ENCODE measurements around the gene PLA2G15. TPM values are rescaled to one million over a fixed set of nuclear protein-coding genes. Genes with fewer than 3 reads are reported as not detected.

Gene PLA2G15
- total and polyA plus RNA-seq, 2 of the 13 experiments (the other 11 are each of a cell fraction or from before 2014, with no cell fraction given): 14.4 to 23.7 TPM

- TF ChIP-seq, protein P1, sequence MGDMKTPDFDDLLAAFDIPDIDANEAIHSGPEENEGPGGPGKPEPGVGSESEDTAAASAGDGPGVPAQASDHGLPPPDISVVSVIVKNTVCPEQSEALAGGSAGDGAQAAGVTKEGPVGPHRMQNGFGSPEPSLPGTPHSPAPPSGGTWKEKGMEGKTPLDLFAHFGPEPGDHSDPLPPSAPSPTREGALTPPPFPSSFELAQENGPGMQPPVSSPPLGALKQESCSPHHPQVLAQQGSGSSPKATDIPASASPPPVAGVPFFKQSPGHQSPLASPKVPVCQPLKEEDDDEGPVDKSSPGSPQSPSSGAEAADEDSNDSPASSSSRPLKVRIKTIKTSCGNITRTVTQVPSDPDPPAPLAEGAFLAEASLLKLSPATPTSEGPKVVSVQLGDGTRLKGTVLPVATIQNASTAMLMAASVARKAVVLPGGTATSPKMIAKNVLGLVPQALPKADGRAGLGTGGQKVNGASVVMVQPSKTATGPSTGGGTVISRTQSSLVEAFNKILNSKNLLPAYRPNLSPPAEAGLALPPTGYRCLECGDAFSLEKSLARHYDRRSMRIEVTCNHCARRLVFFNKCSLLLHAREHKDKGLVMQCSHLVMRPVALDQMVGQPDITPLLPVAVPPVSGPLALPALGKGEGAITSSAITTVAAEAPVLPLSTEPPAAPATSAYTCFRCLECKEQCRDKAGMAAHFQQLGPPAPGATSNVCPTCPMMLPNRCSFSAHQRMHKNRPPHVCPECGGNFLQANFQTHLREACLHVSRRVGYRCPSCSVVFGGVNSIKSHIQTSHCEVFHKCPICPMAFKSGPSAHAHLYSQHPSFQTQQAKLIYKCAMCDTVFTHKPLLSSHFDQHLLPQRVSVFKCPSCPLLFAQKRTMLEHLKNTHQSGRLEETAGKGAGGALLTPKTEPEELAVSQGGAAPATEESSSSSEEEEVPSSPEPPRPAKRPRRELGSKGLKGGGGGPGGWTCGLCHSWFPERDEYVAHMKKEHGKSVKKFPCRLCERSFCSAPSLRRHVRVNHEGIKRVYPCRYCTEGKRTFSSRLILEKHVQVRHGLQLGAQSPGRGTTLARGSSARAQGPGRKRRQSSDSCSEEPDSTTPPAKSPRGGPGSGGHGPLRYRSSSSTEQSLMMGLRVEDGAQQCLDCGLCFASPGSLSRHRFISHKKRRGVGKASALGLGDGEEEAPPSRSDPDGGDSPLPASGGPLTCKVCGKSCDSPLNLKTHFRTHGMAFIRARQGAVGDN (CRISPR knock-in tag; IDR thresholded peaks at IDR 0.05): peak; percentile 85
- TF ChIP-seq HMG20A (CRISPR knock-in tag; IDR thresholded peaks at IDR 0.05; ENCODE audit: borderline replicate concordance) (no peak), ZNF263 (CRISPR knock-in tag; IDR thresholded peaks at IDR 0.05) (no peak), RARG (CRISPR knock-in tag; IDR thresholded peaks at IDR 0.05; ENCODE audit: low read depth) (no peak), EED (CRISPR knock-in tag; IDR thresholded peaks at IDR 0.05) (peak; percentile 62), ZNF350 (CRISPR knock-in tag; IDR thresholded peaks at IDR 0.05; ENCODE audit: borderline replicate concordance, low read depth) (peak; percentile 77), MAF1 (CRISPR knock-in tag; IDR thresholded peaks at IDR 0.05; ENCODE audit: borderline replicate concordance) (no peak), ZNF780A (CRISPR knock-in tag; IDR thresholded peaks at IDR 0.05) (no peak), ZBTB39 (CRISPR knock-in tag; IDR thresholded peaks at IDR 0.05) (peak; percentile 41; the same call in 1 of the 2 replicates), DNMT1 (CRISPR knock-in tag; IDR thresholded peaks at IDR 0.05) (peak; percentile 26; the same call in 1 of the 2 replicates), PRPF4 (IDR thresholded peaks at IDR 0.05; ENCODE audit: low read depth, low read length, poor library complexity, severe bottlenecking) (no peak), ZNF367 (CRISPR knock-in tag; IDR thresholded peaks at IDR 0.05; ENCODE audit: borderline replicate concordance) (0 out of 2 replicates have a peak, but pooled peaks have one; percentile 72), RFXAP (CRISPR knock-in tag; IDR thresholded peaks at IDR 0.05; ENCODE audit: borderline replicate concordance) (0 out of 2 replicates have a peak, but pooled peaks have one; percentile 8), SOX5 (CRISPR knock-in tag; IDR thresholded peaks at IDR 0.05; ENCODE audit: borderline replicate concordance) (no peak), ZNF556 (CRISPR knock-in tag; IDR thresholded peaks at IDR 0.05; ENCODE audit: borderline replicate concordance) (no peak; the same call in 1 of the 2 replicates), TAF1 (CRISPR knock-in tag; IDR thresholded peaks at IDR 0.05) (peak; percentile 65), ZNF879 (CRISPR knock-in tag; IDR thresholded peaks at IDR 0.05) (peak; percentile 73; the same call in 1 of the 2 replicates), PAWR (CRISPR knock-in tag; IDR thresholded peaks at IDR 0.05; ENCODE audit: borderline replicate concordance) (0 out of 2 replicates have a peak, but pooled peaks have one; percentile 59), MED1 (CRISPR knock-in tag; IDR thresholded peaks at IDR 0.05) (peak; percentile 12; the same call in 1 of the 2 replicates), ZFY (CRISPR knock-in tag; IDR thresholded peaks at IDR 0.05) (peak; percentile 66), ZNF782 (CRISPR knock-in tag; IDR thresholded peaks at IDR 0.05; ENCODE audit: borderline replicate concordance) (no peak), ZNF775 (CRISPR knock-in tag; IDR thresholded peaks at IDR 0.05; ENCODE audit: borderline replicate concordance) (no peak), ZNF30 (CRISPR knock-in tag; IDR thresholded peaks at IDR 0.05) (peak; percentile 64; the same call in 1 of the 2 replicates), ZNF644 (CRISPR knock-in tag; IDR thresholded peaks at IDR 0.05; ENCODE audit: low read depth) (no peak), MEIS2 (CRISPR knock-in tag; IDR thresholded peaks at IDR 0.05) (0 out of 2 replicates have a peak, but pooled peaks have one; percentile 55)
Observed at GRCh38 chr16:68235108-68235886, 9.9 kb upstream of the PLA2G15 start (continued).

All from HepG2 (cell line).